CD14-positive monocyte (primary cell): ENCODE data around the gene SGK2. TPM values are rescaled to one million over a fixed set of nuclear protein-coding genes. Genes with fewer than 3 reads are reported as not detected.

Experiments used
- DNase-seq, 3 donors: peaks; one replicate each; pipeline ENCODE4 v3.0.0-alpha.2; 2011 to 2022
- H2AFZ ChIP-seq: 2 replicates; pipeline ENCODE4 v1.6.0; 2012; ENCODE audit warnings: mild to moderate bottlenecking, low read depth, low read length, inconsistent platforms; ENCODE audit not compliant: insufficient read depth, poor library complexity, severe bottlenecking
- H3K27ac ChIP-seq, 2 donors: 1 replicate in 1 of 2; 2 replicates in 1 of 2; pipeline ENCODE4 v1.5.1; 2012 to 2013; ENCODE audit warnings: low read length in 2 of 2, control low read depth in 1 of 2, inconsistent platforms in 1 of 2, low read depth in 1 of 2, mild to moderate bottlenecking in 1 of 2
- H3K27me3 ChIP-seq, 2 donors: one replicate each; pipeline versions ENCODE4 v1.6.0 to v1.6.1; 2011 to 2013; ENCODE audit warnings: low read length in 2 of 2; ENCODE audit not compliant: control insufficient read depth in 2 of 2, insufficient read depth in 2 of 2
- H3K36me3 ChIP-seq, 2 donors: replicated peaks in 1 of 2; 1 replicate in 1 of 2; 2 replicates in 1 of 2; pipeline versions ENCODE4 v1.5.1 to v1.6.1; 2012 to 2013; ENCODE audit warnings: low read length in 2 of 2, control low read depth in 1 of 2, inconsistent platforms in 1 of 2, mild to moderate bottlenecking in 1 of 2; ENCODE audit not compliant: insufficient read depth in 2 of 2, control insufficient read depth in 1 of 2
- H3K4me1 ChIP-seq, 2 donors: 1 replicate in 1 of 2; 2 replicates in 1 of 2; pipeline versions ENCODE4 v1.5.1 to v1.6.1; 2012 to 2013; ENCODE audit warnings: low read length in 2 of 2, control low read depth in 1 of 2, inconsistent platforms in 1 of 2, mild to moderate bottlenecking in 1 of 2, moderate library complexity in 1 of 2; ENCODE audit not compliant: insufficient read depth in 2 of 2, control insufficient read depth in 1 of 2
- H3K4me2 ChIP-seq: replicated peaks from 2 replicates; pipeline ENCODE3; 2012; ENCODE audit warnings: low read length, moderate library complexity, mild to moderate bottlenecking; ENCODE audit not compliant: poor library complexity, severe bottlenecking; ENCODE audit errors: extremely low read depth
- H3K4me3 ChIP-seq, 3 experiments: fragments of 200-600 bp in 1 of 3; sonication (generic) in 1 of 3; replicated peaks in 1 of 3; 1 replicate in 2 of 3; 2 replicates in 1 of 3; pipeline ENCODE4 v1.5.1; 2011 to 2013; ENCODE audit warnings: low read length in 3 of 3, mild to moderate bottlenecking in 3 of 3, control low read depth in 2 of 3, low read depth in 2 of 3, inconsistent platforms in 1 of 3, moderate library complexity in 1 of 3
- H3K79me2 ChIP-seq: 2 replicates; pipeline ENCODE4 v1.6.0; 2012; ENCODE audit warnings: mild to moderate bottlenecking, control low read depth, inconsistent platforms, low read length, moderate library complexity; ENCODE audit not compliant: insufficient read depth
- H3K9ac ChIP-seq: 2 replicates; pipeline ENCODE4 v1.6.0; 2017; ENCODE audit warnings: low read length, mild to moderate bottlenecking; ENCODE audit not compliant: insufficient read depth, poor library complexity, severe bottlenecking
- H3K9me3 ChIP-seq, 2 donors: replicated peaks in 1 of 2; 1 replicate in 1 of 2; 2 replicates in 1 of 2; pipeline versions ENCODE4 v1.5.1 to v1.6.1; 2012 to 2013; ENCODE audit warnings: low read length in 2 of 2, control low read depth in 1 of 2; ENCODE audit not compliant: control insufficient read depth in 1 of 2, insufficient read depth in 1 of 2
- H4K20me1 ChIP-seq: 2 replicates; pipeline ENCODE4 v1.6.0; 2012; ENCODE audit warnings: mild to moderate bottlenecking, low read length, control low read depth, moderate library complexity; ENCODE audit not compliant: insufficient read depth
- H3K27ac Mint-ChIP-seq, 7 donors: one replicate each; pipeline ENCODE4 v1.8.0; 2020; ENCODE audit warnings: mild to moderate bottlenecking in 7 of 7, mixed read lengths in 7 of 7, moderate library complexity in 6 of 7, inconsistent platforms in 2 of 7
- H3K27me3 Mint-ChIP-seq, 3 donors: one replicate each; pipeline ENCODE4 v1.8.0; 2021 to 2022; ENCODE audit warnings: low read depth in 3 of 3, mild to moderate bottlenecking in 3 of 3, mixed read lengths in 3 of 3, moderate library complexity in 3 of 3, inconsistent platforms in 1 of 3
- H3K36me3 Mint-ChIP-seq, 2 donors: one replicate each; pipeline ENCODE4 v1.8.0; 2020; ENCODE audit warnings: mixed read lengths in 2 of 2, inconsistent platforms in 1 of 2, mild to moderate bottlenecking in 1 of 2
- H3K4me1 Mint-ChIP-seq: one replicate; pipeline ENCODE4 v1.8.0; 2020; ENCODE audit warnings: mild to moderate bottlenecking, mixed read lengths
- H3K4me3 Mint-ChIP-seq, 2 donors: one replicate each; pipeline ENCODE4 v1.8.0; 2020; ENCODE audit warnings: mild to moderate bottlenecking in 2 of 2, mixed read lengths in 2 of 2, moderate library complexity in 1 of 2
- H3K9me3 Mint-ChIP-seq, 7 donors: one replicate each; pipeline ENCODE4 v1.8.0; 2020 to 2022; ENCODE audit warnings: mixed read lengths in 7 of 7, mild to moderate bottlenecking in 6 of 7, moderate library complexity in 6 of 7, inconsistent platforms in 2 of 7
- WGBS: methylation state at CpG from one replicate; pipeline ENCODE4 v1.1.5; 2013; ENCODE audit warnings: missing lambda C conversion rate; ENCODE audit not compliant: insufficient coverage; 5-methylcytosine and 5-hydroxymethylcytosine counted together
- intact Hi-C, 2 donors: fragments of 100-400 bp; cut with micrococcal nuclease; formaldehyde crosslinking; loops; one replicate each; pipeline versions ENCODE4 v1.15.0 to v1.15.1; 2023
- polyA plus RNA-seq, 3 donors: library from polyadenylated mRNA; depleted of rRNA in 1 of 3; unstranded in 2 of 3; stranded (reverse) in 1 of 3; fragments of 300-500 nt in 2 of 3; fragments of >200 nt in 1 of 3; fragmentation: Illumina TruSeq in 2 of 3; gene quantifications; 1 replicate in 2 of 3; 2 replicates in 1 of 3; pipeline ENCODE4 v1.2.3, GENCODE V29; 2012 to 2021
- TF ChIP-seq, protein P1 (sequence below): fragments of 200-600 bp; IDR thresholded peaks from one replicate; pipeline ENCODE4 v1.8.0; 2022; ENCODE audit warnings: antibody characterized with exemption, mild to moderate bottlenecking

Gene SGK2
- polyA plus RNA-seq, 3 donors = 0.17 TPM; not detected in 2

DNA sequence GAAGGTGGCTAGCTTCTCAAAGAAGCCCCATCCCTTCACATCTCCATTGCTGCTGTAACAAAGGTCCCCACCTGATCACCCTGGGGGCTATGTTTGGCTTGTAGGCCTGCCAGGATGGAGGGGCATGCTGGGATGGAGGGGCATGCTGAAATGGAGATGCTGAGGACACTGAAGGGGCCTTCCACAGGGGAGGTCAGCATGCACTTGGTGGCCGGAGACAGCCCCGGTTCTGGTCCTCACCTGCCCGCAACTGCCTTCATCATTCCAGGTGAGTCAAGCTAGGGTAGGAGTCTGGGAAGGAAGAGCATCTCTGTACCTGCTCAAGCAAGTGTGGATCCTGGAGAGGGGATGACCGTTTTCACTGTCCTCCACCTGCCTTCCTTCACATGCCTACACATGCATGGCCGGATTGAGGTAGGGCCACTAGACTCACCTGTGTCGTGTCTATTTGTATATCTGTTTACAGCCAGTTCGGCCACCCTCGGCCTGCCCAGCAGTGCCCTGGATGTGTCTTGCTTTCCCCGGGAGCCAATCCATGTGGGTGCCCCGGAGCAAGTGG lies 45.4 kb upstream of the SGK2 start:
- Histone ChIP-seq H3K36me3 (no peaks in the 10 kb centered on the region), H3K4me1 (peaks cover 13 to 20% of the 10 kb centered on the region in 2 donors), H3K4me2 (peak overlapping the region; percentile 72), H4K20me1 (no peaks in the 10 kb centered on the region), H3K27me3 (peaks cover 5 to 11% of the 10 kb centered on the region in 2 donors), H3K27ac (peak overlapping the region in 1 of 2 donors; percentile 45), H2AFZ (peak overlapping the region; percentile 78), H3K9me3 (peaks cover 0 to 3% of the 10 kb centered on the region in 2 donors), H3K4me3 (peak overlapping the region; percentile 31 to 79 (median 75)), H3K79me2 (no peaks in the 10 kb centered on the region), H3K9ac (peak overlapping the region; percentile 28)
- peaks cover 11 to 17% (median 14%) of the 10 kb centered on the region in 3 donors for H3K27me3 Mint-ChIP-seq
- peaks cover 0 to 5% (median 2%) of the 10 kb centered on the region in 7 donors for H3K9me3 Mint-ChIP-seq
- peaks cover 14% of the 10 kb centered on the region for H3K4me1 Mint-ChIP-seq
- peak overlapping the region in 6 of 7 donors; percentile 10 to 89 (median 48) for H3K27ac Mint-ChIP-seq
- H3K4me3 Mint-ChIP-seq = peak overlapping the region; percentile 90 to 94
- TF ChIP-seq, protein P1, sequence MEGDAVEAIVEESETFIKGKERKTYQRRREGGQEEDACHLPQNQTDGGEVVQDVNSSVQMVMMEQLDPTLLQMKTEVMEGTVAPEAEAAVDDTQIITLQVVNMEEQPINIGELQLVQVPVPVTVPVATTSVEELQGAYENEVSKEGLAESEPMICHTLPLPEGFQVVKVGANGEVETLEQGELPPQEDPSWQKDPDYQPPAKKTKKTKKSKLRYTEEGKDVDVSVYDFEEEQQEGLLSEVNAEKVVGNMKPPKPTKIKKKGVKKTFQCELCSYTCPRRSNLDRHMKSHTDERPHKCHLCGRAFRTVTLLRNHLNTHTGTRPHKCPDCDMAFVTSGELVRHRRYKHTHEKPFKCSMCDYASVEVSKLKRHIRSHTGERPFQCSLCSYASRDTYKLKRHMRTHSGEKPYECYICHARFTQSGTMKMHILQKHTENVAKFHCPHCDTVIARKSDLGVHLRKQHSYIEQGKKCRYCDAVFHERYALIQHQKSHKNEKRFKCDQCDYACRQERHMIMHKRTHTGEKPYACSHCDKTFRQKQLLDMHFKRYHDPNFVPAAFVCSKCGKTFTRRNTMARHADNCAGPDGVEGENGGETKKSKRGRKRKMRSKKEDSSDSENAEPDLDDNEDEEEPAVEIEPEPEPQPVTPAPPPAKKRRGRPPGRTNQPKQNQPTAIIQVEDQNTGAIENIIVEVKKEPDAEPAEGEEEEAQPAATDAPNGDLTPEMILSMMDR = no peak
- 55% methylated on average over 7 of the region's 10 CpGs for WGBS
- intact Hi-C loops = no loop called here
- no peak for DNase-seq
- no peaks in the 10 kb centered on the region for H3K36me3 Mint-ChIP-seq

DNA sequence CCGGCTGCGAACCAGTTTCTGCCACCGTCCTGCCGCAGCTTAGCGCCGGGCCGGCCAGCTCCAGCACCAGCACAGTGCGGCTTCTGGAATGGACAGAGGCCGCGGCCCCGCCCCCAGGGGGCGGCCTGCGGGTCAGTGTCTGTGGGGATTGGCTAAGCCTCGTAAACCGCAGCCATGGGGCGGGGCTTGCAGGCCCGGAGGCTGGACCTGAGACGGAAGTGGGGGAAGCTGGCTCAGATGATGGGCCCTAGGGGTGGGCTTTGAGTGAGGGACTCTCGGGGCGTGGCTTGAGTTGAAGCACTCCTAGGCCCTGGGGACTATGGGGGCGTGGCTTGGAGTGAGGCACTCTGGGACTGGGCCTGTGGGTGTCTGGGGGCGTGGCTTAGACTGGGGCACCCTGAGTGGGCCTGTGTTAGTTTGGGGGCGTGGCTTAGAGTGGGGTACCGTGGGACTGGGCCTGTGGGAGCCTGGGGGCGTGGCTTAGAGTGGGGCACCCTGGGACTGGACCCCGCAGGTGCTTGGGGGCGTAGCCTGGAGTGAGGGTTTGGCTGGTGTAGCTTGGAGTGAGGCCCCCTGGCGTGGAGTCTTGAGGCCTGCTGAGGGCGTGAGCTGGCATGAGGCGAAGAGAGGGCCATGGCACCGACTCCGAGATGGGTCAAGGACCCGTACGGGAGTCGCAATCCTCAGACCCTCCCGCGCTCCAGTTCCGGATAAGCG lies 44.7 kb upstream of the SGK2 start:
- Histone ChIP-seq H3K36me3 (no peaks in the 10 kb centered on the region), H3K27me3 (peaks cover 0 to 4% of the 10 kb centered on the region in 2 donors), H3K4me3 (peak overlapping the region; percentile 63 to 79 (median 75)), H4K20me1 (no peaks in the 10 kb centered on the region), H3K27ac (peak overlapping the region; percentile 12 to 50), H3K9ac (peak overlapping the region; percentile 69), H3K9me3 (no peaks in the 10 kb centered on the region), H2AFZ (peak overlapping the region; percentile 86), H3K4me2 (peak overlapping the region; percentile 72), H3K4me1 (peaks cover 12 to 20% of the 10 kb centered on the region in 2 donors), H3K79me2 (no peaks in the 10 kb centered on the region)
- Mint-ChIP-seq H3K4me3 (peak overlapping the region; percentile 90 to 94), H3K4me1 (peaks cover 12% of the 10 kb centered on the region), H3K9me3 (peaks cover 0 to 3% (median 1%) of the 10 kb centered on the region in 7 donors), H3K36me3 (no peaks in the 10 kb centered on the region), H3K27me3 (peaks cover 5 to 10% (median 10%) of the 10 kb centered on the region in 3 donors), H3K27ac (peak overlapping the region; percentile 74 to 90 (median 80))
- DNase-seq = peak; percentile 96 to 97 (median 97)
- TF ChIP-seq, protein P1 = no peak
- intact Hi-C loops = no loop called here
- 33% methylated on average over 37 of the region's 39 CpGs for WGBS
